ENCODE results near the gene ARL6IP5. TPM values are rescaled to one million over a fixed set of nuclear protein-coding genes. Genes with fewer than 3 reads are reported as not detected.

The ARL6IP5 gene
- total and polyA plus RNA-seq, 4 donors: 25.1 to 46.0 (median 33.8) TPM

GRCh38 chr3:69113536-69113935 is 28.8 kb downstream of the ARL6IP5 start:
- no peak overlapping the region for H3K4me3 ChIP-seq (ENCODE audit: low read depth in 1 of 3, low read length in 3 of 3)
- no peak overlapping the region for H3K27ac ChIP-seq (ENCODE audit: low read depth in 1 of 2, low read length in 2 of 2)
- no peak overlapping the region for H3K9ac ChIP-seq (ENCODE audit: low read depth in 1 of 2, low read length in 2 of 2)
- H3K4me1 ChIP-seq (ENCODE audit: control insufficient read depth in 4 of 4, insufficient read depth in 4 of 4, low read length in 3 of 4): no peaks in the 10 kb centered on the region
- no peak for DNase-seq (ENCODE audit: low spot score)
- WGBS: 91% methylated on average over 3 of the region's 3 CpGs
- no peak for TF ChIP-seq HNF4G (IDR thresholded peaks at IDR 0.05)
- no peak for TF ChIP-seq CTCF (IDR thresholded peaks at IDR 0.05; ENCODE audit: low read depth, low read length, missing input control)
- TF ChIP-seq SP1 (IDR thresholded peaks at IDR 0.05): no peak
- no peak for TF ChIP-seq YY1 (IDR thresholded peaks at IDR 0.05)
- no peak for TF ChIP-seq HNF4A (conservative IDR thresholded peaks at IDR 0.05)
- no peak for TF ChIP-seq ATF3 (IDR thresholded peaks at IDR 0.05)
- TF ChIP-seq TAF1 (conservative IDR thresholded peaks at IDR 0.05): no peak
- TF ChIP-seq, protein P1, sequence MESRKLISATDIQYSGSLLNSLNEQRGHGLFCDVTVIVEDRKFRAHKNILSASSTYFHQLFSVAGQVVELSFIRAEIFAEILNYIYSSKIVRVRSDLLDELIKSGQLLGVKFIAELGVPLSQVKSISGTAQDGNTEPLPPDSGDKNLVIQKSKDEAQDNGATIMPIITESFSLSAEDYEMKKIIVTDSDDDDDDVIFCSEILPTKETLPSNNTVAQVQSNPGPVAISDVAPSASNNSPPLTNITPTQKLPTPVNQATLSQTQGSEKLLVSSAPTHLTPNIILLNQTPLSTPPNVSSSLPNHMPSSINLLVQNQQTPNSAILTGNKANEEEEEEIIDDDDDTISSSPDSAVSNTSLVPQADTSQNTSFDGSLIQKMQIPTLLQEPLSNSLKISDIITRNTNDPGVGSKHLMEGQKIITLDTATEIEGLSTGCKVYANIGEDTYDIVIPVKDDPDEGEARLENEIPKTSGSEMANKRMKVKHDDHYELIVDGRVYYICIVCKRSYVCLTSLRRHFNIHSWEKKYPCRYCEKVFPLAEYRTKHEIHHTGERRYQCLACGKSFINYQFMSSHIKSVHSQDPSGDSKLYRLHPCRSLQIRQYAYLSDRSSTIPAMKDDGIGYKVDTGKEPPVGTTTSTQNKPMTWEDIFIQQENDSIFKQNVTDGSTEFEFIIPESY (IDR thresholded peaks at IDR 0.05): no peak
- no peak for TF ChIP-seq GABPA (IDR thresholded peaks at IDR 0.05 in 1 of 2, conservative IDR thresholded peaks at IDR 0.05 in 1 of 2)
- no peak for TF ChIP-seq MAX (IDR thresholded peaks at IDR 0.05)
- TF ChIP-seq REST (IDR thresholded peaks at IDR 0.05): no peak
- no peak for TF ChIP-seq FOXA2 (IDR thresholded peaks at IDR 0.05)
- TF ChIP-seq JUND (IDR thresholded peaks at IDR 0.05): no peak
- no peak for TF ChIP-seq EGR1 (IDR thresholded peaks at IDR 0.05; ENCODE audit: low read depth in 2 of 2)
- TF ChIP-seq NR2F2 (IDR thresholded peaks at IDR 0.05): no peak
- H3K36me3 ChIP-seq (ENCODE audit: control insufficient read depth in 4 of 4, insufficient read depth in 3 of 4, low read depth in 1 of 4, low read length in 3 of 4): no peaks in the 10 kb centered on the region
- no peaks in the 10 kb centered on the region for H3K27me3 ChIP-seq (ENCODE audit: control insufficient read depth in 4 of 4, insufficient read depth in 4 of 4, low read length in 3 of 4)
- no peaks in the 10 kb centered on the region for H3K9me3 ChIP-seq (ENCODE audit: control insufficient read depth in 4 of 4, low read length in 3 of 4)

DNA sequence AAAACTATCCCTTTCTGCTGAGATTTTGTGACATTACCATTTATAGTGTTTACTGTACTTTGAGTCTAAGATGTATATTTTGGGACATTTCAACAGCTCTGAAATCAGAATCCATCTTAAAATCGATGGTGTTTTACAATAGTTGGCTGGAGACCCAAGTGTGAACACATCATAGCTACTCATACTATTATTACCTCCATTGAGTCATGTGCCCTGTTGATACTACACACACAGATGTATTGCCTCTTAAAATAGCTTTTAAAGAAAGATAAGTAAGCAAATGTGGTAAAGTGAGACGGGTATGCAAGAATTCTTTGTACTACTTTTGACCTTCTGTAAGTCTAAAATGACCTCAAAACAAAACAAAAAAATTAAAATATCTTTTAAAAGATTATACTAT is 31.0 kb downstream of the ARL6IP5 start:
- Histone ChIP-seq H3K9me3 (ENCODE audit: control insufficient read depth in 4 of 4, low read length in 3 of 4) (no peaks in the 10 kb centered on the region), H3K27ac (ENCODE audit: low read depth in 1 of 2, low read length in 2 of 2) (no peak overlapping the region), H3K27me3 (ENCODE audit: control insufficient read depth in 4 of 4, insufficient read depth in 4 of 4, low read length in 3 of 4) (no peaks in the 10 kb centered on the region), H3K36me3 (ENCODE audit: control insufficient read depth in 4 of 4, insufficient read depth in 3 of 4, low read depth in 1 of 4, low read length in 3 of 4) (no peaks in the 10 kb centered on the region), H3K9ac (ENCODE audit: low read depth in 1 of 2, low read length in 2 of 2) (no peak overlapping the region), H3K4me3 (ENCODE audit: low read depth in 1 of 3, low read length in 3 of 3) (no peak overlapping the region), H3K4me1 (ENCODE audit: control insufficient read depth in 4 of 4, insufficient read depth in 4 of 4, low read length in 3 of 4) (no peaks in the 10 kb centered on the region)
- no peak for DNase-seq (ENCODE audit: low spot score)
- 67% methylated on average over 2 of the region's 2 CpGs for WGBS
- TF ChIP-seq HNF4A (conservative IDR thresholded peaks at IDR 0.05) (no peak), REST (IDR thresholded peaks at IDR 0.05) (no peak), ATF3 (IDR thresholded peaks at IDR 0.05) (no peak), FOXA2 (IDR thresholded peaks at IDR 0.05) (no peak), FOXA1 (IDR thresholded peaks at IDR 0.05) (no peak), HNF4G (IDR thresholded peaks at IDR 0.05) (no peak), MAX (IDR thresholded peaks at IDR 0.05) (no peak), TAF1 (conservative IDR thresholded peaks at IDR 0.05) (no peak), JUND (IDR thresholded peaks at IDR 0.05) (no peak)
- TF ChIP-seq, protein P1 (IDR thresholded peaks at IDR 0.05): no peak
